ENCODE measurements around the gene APMAP.
"Not testable (repeated sequence)": the region's sequence is repeated elsewhere in the genome, so short reads cannot be mapped to it uniquely, and the experiment has no call there.

APMAP gene

DNA sequence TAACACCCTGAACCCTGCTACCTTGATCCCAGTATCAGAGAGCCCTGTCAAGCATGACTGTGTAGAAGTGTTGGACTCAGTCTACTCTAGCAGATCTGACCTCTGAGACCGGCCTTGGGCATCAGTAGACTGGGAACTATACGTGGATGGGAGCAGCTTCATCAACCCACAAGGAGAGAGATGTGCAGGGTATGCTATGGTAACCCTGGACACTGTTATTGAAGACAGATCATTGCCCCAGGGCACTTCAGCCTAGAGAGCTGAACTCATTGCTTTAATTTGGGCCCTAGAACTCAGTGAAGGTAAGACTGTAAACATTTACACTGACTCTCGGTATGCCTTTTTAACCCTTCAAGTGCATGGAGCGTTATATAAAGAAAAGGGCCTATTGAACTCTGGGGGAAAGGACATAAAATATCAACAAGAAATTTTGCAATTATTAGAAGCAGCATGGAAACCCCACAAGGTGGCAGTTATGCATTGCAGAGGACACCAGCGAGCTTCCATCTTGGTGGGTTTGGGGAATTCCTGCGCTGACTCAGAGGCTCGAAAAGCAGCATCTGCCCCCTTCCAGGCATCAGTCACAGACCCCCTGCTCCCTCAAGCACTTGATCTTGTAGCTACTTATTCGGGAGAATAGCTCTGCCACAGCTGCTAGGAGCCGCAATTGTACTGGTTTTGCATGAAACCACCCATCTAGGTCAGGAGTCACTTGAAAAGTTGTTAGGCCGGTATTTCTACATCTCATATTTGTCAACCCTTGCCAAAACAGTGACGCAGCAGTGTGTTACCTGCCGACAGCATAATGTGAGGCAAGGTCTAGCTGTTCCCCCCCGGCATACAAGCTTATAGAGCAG is 62.5 kb downstream of the APMAP start:
- DNase-seq: not testable (repeated sequence)

DNA sequence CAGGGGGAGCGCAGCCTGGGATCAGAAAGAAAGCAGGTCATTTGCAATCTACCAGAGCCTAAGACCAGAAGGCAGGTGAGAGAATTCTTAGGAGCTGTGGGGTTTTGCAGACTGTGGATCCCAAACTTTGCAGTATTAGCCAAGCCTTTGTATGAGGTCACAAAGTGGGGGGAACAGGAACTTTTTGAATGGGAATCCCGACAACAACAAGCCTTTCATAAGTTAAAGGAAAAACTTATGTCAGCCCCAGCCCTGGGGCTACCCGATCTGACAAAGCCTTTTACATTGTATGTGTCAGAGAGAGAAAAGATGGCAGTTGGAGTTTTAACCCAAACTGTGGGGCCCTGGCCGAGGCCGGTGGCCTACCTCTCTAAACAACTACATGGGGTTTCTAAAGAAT is 63.3 kb downstream of the APMAP start:
- DNase-seq: not testable (repeated sequence)

DNA sequence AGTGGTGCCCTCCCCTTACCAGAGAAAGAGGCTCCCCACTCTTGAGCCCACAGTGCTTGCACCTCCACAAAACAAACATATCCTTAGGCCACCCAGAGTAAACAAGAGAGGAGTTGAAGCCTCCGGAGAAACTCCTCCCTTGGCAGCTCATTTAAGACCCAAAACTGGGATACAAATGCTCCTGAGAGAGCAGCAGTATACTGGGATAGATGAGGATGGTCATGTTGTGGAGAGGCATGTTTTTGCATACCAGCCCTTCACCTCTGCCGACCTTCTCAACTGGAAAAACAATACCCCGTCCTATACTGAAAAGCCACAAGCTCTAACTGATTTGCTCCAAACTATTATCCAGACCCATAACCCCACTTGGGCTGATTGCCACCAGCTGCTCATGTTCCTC is 71.8 kb downstream of the APMAP start:
- DNase-seq: not testable (repeated sequence)

DNA sequence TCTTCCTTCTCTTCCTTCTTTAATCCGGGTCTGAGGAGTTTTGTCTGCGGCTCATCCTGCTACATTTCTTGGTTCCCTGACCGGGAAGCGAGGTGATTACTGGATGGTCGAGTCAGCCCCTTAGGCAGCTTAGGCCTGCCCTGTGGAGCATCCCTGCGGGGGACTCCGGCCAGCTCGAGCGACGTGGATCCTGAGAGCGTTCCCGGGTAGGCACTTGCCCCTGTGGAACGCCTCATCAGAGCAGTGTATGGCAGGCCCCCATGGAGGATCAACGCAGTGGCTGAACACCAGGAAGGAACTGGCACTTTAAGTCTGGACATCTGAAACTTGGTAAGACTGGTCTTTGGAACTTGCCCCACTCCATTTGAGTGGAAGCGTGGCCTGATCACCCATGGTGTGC is 72.9 kb downstream of the APMAP start:
- not testable (repeated sequence) for DNase-seq

DNA sequence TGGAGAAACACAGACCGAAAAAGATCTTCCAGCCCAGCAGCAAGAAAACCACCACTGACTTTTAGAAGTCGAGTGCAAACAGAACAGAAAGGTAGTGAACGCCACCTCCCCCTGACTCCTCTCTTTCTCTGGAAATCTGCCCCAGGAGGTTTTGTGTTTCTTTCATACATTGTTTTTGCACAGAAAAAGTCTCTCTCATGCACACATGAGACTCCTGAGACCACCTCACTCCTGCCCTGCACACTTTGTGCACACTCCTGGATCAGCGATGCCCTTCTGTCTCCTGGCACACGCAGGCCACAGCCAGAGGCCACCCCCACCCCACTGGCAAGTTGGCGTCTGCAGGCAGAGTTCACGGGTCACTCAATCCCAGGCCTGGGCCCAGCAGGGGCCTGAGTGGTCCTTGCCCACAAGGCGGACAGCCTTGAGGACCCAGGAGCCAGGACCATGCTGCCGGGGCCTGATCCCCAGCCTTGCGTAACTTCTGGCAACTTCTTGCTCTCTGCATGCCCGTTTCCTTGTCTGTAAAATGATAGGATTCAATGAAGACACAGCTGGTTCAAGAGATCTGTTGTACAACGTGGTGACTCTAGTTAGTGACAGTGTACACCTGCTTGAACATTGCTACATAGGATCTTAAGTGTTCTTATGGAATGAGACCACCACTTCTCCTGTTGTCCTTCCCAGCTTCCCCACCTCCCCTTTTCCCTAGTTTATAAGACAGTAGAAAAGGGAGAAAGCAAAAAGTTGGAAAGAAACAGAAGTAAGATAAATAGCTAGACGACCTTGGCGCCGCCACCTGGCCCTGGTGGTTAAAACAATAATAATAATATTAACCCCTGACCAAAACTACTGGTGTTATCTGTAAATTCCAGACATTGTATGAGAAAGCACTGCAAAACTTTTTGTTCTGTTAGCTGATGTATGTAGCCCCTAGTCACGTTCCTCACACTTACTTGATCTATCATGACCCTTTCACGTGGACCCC is 73.7 kb downstream of the APMAP start:
- no peak for DNase-seq

DNA sequence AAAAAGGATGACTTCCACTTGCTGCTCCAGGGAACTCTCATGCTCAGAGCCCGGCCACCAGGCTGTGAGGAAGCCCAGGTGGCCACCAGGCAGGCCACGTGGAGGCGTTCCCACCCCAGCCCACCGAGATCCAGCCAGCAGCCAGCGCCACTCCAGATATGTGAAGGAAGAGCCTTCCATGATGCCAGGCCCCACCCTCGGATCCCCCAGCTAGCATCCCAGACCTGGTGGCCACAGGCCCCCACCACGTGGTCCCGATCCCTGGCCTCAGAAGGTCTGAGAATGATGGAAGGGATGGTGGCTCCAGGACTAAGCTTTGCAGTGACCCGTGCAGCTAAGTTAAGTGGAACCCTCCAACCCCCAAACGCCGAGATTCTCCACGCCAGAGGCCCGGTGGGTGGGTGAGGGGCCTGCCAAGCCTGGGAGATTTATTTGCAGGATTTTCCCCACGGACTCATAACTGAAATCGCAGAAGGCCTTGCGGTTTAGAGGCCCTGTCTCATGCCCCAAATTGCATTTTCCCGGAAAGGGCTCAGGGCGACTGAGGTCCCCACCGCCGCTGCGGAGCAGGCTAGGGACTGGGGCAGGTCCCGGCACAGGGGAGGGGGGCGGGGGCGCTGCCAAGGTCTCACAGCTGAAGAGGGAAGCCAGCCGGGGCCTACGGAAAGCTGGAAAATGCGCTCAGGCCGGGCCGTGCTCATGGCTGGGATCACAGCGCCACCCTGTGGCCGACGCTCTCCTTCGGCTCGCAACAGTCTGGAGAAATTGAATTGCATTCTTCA is 74.6 kb downstream of the APMAP start:
- DNase-seq: peak in 1 of 2 experiments; percentile 32

- no peak for DNase-seq
Measured at GRCh38 chr20:24917056-24917455, 75.5 kb downstream of the APMAP start.

DNA sequence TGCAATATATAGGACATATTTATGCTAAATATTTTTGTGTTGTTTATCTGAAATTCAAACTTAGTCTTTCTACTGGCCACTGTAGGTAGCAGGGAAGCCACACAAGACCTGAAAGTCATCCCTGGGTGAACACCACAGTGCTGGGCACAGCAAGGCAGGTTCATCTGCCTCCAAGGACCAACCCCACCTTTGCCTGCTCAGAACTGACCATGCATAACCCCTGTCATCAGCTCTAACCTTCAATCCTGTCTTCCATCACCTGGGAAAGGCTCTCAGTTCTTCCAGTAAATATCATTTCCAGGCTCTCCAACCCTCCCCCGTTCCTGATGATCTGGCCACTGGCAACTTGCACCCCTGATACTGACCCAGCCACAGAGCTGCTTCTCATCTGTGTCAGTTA is 76.1 kb downstream of the APMAP start:
- no peak for DNase-seq

DNA sequence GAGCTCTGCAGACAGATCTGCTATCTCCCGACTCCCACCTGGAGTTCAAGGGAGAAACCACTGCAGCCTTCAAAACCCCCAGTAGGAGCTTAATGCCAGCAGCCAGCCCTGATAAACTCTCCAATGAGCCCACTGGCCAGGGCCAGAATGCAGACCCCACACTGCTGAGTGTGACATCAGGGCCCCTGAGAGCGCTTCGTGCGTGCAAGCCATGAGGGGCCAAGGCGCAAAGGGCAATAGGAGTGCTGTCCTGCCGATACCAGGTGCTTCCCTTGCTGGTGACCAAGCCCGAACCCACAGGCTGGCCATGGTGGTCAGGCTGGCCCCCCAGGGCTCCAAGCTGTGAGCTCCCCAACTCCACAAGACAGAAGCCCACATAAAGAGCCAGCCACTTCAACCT is 76.7 kb downstream of the APMAP start:
- DNase-seq: no peak

- DNase-seq: no peak
Measured at GRCh38 chr20:24915440-24915839, 77.1 kb downstream of the APMAP start.

GRCh38 chr20:24914388-24915241 is 77.9 kb downstream of the APMAP start:
- DNase-seq: no peak

DNA sequence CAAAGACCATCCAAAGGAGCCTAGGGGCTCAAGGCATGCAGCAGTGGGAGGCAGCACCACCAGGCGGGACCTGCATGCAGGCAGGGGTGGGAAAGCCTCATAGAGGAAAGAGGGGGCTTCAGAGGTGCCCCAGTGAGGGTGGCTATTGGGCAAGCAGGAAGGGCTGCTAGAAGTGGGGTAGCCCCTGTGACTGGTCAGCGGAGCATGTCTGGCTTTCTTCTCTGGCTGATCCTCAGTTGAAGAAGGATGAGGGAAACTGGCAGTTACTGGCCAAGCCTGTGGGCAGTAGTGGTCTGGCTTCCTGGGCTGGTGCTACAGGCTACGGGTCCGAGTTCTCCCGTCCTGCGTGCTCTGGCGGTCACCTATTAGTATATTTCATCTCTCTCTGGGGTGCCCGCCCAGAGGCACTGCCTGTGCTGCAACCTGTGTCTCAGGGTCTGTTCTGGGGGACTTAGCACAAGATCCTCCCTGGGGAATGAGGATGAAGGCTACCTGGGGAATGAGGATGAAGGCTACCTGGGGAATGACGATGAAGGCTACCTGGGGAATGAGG is 79.4 kb downstream of the APMAP start:
- no peak for DNase-seq

Measured in cerebellar nuclear complex (tissue), 1 donor.